Measurements from ENCODE around the gene RFPL2.

Gene RFPL2

DNA sequence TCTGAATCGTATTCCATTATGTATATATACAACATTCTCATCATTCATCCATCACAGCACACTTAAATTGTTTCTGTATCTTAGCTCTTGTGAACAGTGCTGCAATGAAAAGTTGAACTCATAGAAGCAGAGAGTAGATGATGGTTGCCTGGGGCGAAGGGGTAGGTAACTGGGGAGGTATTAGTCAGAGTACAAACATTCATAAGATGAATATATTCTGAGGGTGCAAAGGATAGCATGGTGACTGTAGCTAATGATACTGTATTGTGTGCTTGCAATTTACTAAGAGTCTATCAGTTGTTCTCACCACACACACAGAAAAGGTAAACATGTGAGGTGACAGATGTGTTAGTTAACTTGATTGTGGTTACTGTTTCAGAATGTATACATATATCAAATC is 12.6 kb upstream of the RFPL2 start:
- ATAC-seq (ENCODE audit: low read depth) (no peak), DNase-seq (ENCODE audit: low spot score) (no peak)
- H3K9me3 ChIP-seq (ENCODE audit: severe bottlenecking): no peaks in the 10 kb centered on the region
- H3K27ac ChIP-seq (ENCODE audit: poor library complexity, severe bottlenecking): no peak overlapping the region
- H3K4me1 ChIP-seq (ENCODE audit: insufficient read depth, poor library complexity, severe bottlenecking): no peaks in the 10 kb centered on the region
- TF ChIP-seq, protein P1, sequence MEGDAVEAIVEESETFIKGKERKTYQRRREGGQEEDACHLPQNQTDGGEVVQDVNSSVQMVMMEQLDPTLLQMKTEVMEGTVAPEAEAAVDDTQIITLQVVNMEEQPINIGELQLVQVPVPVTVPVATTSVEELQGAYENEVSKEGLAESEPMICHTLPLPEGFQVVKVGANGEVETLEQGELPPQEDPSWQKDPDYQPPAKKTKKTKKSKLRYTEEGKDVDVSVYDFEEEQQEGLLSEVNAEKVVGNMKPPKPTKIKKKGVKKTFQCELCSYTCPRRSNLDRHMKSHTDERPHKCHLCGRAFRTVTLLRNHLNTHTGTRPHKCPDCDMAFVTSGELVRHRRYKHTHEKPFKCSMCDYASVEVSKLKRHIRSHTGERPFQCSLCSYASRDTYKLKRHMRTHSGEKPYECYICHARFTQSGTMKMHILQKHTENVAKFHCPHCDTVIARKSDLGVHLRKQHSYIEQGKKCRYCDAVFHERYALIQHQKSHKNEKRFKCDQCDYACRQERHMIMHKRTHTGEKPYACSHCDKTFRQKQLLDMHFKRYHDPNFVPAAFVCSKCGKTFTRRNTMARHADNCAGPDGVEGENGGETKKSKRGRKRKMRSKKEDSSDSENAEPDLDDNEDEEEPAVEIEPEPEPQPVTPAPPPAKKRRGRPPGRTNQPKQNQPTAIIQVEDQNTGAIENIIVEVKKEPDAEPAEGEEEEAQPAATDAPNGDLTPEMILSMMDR (IDR thresholded peaks at IDR 0.05; ENCODE audit: poor library complexity, severe bottlenecking): no peak
- H3K36me3 ChIP-seq (ENCODE audit: low read depth): peaks cover 13% of the 10 kb centered on the region; the same call in 1 of the 2 replicates
- H3K27me3 ChIP-seq (ENCODE audit: insufficient read depth, poor library complexity, severe bottlenecking): no peaks in the 10 kb centered on the region
- H3K4me3 ChIP-seq (ENCODE audit: severe bottlenecking): no peak overlapping the region

DNA sequence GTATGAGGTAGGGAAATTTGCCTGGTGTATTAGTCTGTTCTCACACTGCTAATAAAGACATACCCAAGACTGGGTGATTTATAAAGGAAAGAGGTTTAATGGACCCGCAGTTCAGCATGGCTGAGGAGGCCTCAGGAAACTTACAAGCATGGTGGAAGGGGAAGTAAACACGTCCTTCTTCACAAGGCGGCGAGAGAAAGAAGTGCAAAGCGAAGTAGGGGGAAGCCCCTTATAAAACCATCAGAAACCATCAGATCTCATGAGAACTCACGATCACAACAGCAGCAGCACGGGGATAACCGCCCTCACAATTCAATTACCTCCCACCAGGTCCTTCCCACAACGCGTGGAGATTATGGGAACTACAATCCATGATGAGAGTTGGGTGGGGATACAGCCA is 12.0 kb upstream of the RFPL2 start:
- DNase-seq (ENCODE audit: low spot score): no peak
- TF ChIP-seq, protein P1 (IDR thresholded peaks at IDR 0.05; ENCODE audit: poor library complexity, severe bottlenecking): no peak
- Histone ChIP-seq H3K4me3 (ENCODE audit: severe bottlenecking) (no peak overlapping the region), H3K27ac (ENCODE audit: poor library complexity, severe bottlenecking) (no peak overlapping the region), H3K9me3 (ENCODE audit: severe bottlenecking) (no peaks in the 10 kb centered on the region), H3K27me3 (ENCODE audit: insufficient read depth, poor library complexity, severe bottlenecking) (no peaks in the 10 kb centered on the region), H3K36me3 (ENCODE audit: low read depth) (peaks cover 13% of the 10 kb centered on the region; the same call in 1 of the 2 replicates), H3K4me1 (ENCODE audit: insufficient read depth, poor library complexity, severe bottlenecking) (no peaks in the 10 kb centered on the region)
- ATAC-seq (ENCODE audit: low read depth): no peak

DNA sequence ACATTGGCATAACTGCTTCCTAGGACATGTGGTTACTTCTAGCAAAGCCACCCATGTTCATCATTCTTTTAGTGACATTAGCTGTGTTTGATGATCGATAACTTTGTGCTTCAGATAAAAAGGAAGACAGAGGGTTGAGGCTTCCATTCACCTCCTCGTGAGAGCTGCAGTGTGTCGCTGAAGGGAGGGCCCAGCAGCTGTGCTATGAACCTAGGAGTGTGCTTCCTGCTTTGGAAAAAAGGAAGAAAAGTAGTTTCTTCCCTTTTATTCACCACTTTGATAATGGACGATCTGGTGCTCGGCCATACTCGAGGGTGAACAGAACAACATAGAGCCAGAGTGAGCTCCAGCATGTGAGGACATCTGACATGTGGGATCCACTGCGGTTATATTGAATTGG is 6.1 kb upstream of the RFPL2 start:
- Histone ChIP-seq H3K36me3 (ENCODE audit: low read depth) (no peaks in the 10 kb centered on the region), H3K4me3 (ENCODE audit: severe bottlenecking) (no peak overlapping the region), H3K27ac (ENCODE audit: poor library complexity, severe bottlenecking) (no peak overlapping the region), H3K27me3 (ENCODE audit: insufficient read depth, poor library complexity, severe bottlenecking) (no peaks in the 10 kb centered on the region), H3K9me3 (ENCODE audit: severe bottlenecking) (no peaks in the 10 kb centered on the region), H3K4me1 (ENCODE audit: insufficient read depth, poor library complexity, severe bottlenecking) (no peaks in the 10 kb centered on the region)
- DNase-seq (ENCODE audit: low spot score) (no peak), ATAC-seq (ENCODE audit: low read depth) (no peak)
- TF ChIP-seq, protein P1 (IDR thresholded peaks at IDR 0.05; ENCODE audit: poor library complexity, severe bottlenecking): no peak

DNA sequence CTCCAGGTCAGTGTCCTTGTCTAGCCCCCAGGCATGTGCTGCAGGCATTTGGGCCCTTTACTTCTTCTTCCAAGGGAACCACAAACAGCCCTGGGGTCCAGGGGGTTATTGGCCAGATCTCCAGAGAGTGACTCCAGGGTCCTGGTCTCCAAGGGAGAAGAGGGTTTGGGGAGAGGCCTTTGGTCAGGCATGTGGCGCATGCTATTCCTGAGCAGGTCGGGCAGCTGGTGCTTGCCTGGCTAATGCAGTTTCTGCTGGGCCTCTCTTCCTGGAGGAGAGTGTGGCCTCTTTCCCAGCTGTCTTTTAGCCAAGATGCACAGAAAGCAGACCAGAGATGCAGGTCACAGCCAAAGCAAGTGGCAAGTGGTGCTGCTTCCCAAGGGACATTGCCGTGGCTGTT is 3.8 kb upstream of the RFPL2 start:
- ATAC-seq (ENCODE audit: low read depth) (no peak), DNase-seq (ENCODE audit: low spot score) (no peak)
- Histone ChIP-seq H3K27ac (ENCODE audit: poor library complexity, severe bottlenecking) (no peak overlapping the region), H3K36me3 (ENCODE audit: low read depth) (no peaks in the 10 kb centered on the region), H3K4me1 (ENCODE audit: insufficient read depth, poor library complexity, severe bottlenecking) (no peaks in the 10 kb centered on the region), H3K27me3 (ENCODE audit: insufficient read depth, poor library complexity, severe bottlenecking) (peaks cover under 1% of the 10 kb centered on the region), H3K4me3 (ENCODE audit: severe bottlenecking) (no peak overlapping the region), H3K9me3 (ENCODE audit: severe bottlenecking) (no peaks in the 10 kb centered on the region)
- TF ChIP-seq, protein P1 (IDR thresholded peaks at IDR 0.05; ENCODE audit: poor library complexity, severe bottlenecking): no peak

DNA sequence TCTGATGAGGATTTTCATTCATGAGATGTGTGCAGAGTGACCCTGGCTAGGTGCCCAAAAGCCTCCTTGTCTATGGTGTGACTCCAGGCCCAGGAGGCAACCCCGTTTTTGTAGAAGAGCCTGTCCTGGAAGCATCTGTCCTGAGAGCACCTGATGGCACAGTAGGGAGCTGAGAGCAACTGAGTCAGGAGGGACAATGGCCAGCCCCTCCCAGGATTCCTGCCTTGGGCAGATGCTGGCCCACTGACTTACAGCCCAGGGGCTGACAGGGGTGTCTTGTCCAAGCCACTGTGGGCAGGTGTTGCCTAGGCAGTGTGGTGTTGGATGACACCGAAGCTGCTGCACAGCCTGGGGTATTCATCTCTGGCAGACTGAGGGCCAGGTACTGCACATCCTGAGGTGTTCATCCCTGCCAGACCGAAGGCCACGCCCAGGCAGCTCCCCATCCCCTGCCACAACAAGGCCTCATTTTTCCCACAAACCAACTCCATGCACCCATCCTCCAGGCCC is 3.2 kb upstream of the RFPL2 start:
- TF ChIP-seq, protein P1 (IDR thresholded peaks at IDR 0.05; ENCODE audit: poor library complexity, severe bottlenecking): no peak
- no peak overlapping the region for H3K4me3 ChIP-seq (ENCODE audit: severe bottlenecking)
- no peaks in the 10 kb centered on the region for H3K9me3 ChIP-seq (ENCODE audit: severe bottlenecking)
- H3K27ac ChIP-seq (ENCODE audit: poor library complexity, severe bottlenecking): no peak overlapping the region
- ATAC-seq (ENCODE audit: low read depth): no peak
- H3K4me1 ChIP-seq (ENCODE audit: insufficient read depth, poor library complexity, severe bottlenecking): no peaks in the 10 kb centered on the region
- H3K27me3 ChIP-seq (ENCODE audit: insufficient read depth, poor library complexity, severe bottlenecking): peaks cover 8% of the 10 kb centered on the region
- no peak for DNase-seq (ENCODE audit: low spot score)
- H3K36me3 ChIP-seq (ENCODE audit: low read depth): no peaks in the 10 kb centered on the region

Measured in RWPE2 (cell line).